ENCODE results near the gene OLFML3. TPM values are rescaled to one million over a fixed set of nuclear protein-coding genes. Genes with fewer than 3 reads are reported as not detected.

The OLFML3 gene
- total and polyA plus RNA-seq, 2 of the 13 experiments (the other 11 are each of a cell fraction or from before 2014, with no cell fraction given): 2.0 to 5.1 TPM

GRCh38 chr1:113981962-113982931, 3.0 kb downstream of the OLFML3 start (continued):
- no peak for TF ChIP-seq ZNF878 (CRISPR knock-in tag; IDR thresholded peaks at IDR 0.05)
- TF ChIP-seq NRL (CRISPR knock-in tag; IDR thresholded peaks at IDR 0.05; ENCODE audit: borderline replicate concordance): no peak
- TF ChIP-seq ZNF773 (CRISPR knock-in tag; IDR thresholded peaks at IDR 0.05; ENCODE audit: borderline replicate concordance): no peak
- peak; percentile 46; the same call in 1 of the 2 replicates for TF ChIP-seq FOXP4 (CRISPR knock-in tag; IDR thresholded peaks at IDR 0.05)
- 0 out of 2 replicates have a peak, but pooled peaks have one; percentile 55 for TF ChIP-seq ZNF788 (CRISPR knock-in tag; IDR thresholded peaks at IDR 0.05; ENCODE audit: borderline replicate concordance)
- TF ChIP-seq, protein P1, sequence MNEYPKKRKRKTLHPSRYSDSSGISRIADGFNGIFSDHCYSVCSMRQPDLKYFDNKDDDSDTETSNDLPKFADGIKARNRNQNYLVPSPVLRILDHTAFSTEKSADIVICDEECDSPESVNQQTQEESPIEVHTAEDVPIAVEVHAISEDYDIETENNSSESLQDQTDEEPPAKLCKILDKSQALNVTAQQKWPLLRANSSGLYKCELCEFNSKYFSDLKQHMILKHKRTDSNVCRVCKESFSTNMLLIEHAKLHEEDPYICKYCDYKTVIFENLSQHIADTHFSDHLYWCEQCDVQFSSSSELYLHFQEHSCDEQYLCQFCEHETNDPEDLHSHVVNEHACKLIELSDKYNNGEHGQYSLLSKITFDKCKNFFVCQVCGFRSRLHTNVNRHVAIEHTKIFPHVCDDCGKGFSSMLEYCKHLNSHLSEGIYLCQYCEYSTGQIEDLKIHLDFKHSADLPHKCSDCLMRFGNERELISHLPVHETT (CRISPR knock-in tag; conservative IDR thresholded peaks at IDR 0.05): no peak
- TF ChIP-seq SOX5 (CRISPR knock-in tag; IDR thresholded peaks at IDR 0.05; ENCODE audit: borderline replicate concordance): no peak
- no peak for TF ChIP-seq SRSF1 (optimal IDR thresholded peaks at IDR 0.05; ENCODE audit: low read depth, low read length)
- no peak for TF ChIP-seq SATB2 (CRISPR knock-in tag; IDR thresholded peaks at IDR 0.05)
- TF ChIP-seq, protein P2, sequence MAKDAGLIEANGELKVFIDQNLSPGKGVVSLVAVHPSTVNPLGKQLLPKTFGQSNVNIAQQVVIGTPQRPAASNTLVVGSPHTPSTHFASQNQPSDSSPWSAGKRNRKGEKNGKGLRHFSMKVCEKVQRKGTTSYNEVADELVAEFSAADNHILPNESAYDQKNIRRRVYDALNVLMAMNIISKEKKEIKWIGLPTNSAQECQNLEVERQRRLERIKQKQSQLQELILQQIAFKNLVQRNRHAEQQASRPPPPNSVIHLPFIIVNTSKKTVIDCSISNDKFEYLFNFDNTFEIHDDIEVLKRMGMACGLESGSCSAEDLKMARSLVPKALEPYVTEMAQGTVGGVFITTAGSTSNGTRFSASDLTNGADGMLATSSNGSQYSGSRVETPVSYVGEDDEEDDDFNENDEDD (CRISPR knock-in tag; IDR thresholded peaks at IDR 0.05; ENCODE audit: borderline replicate concordance): 0 out of 2 replicates have a peak, but pooled peaks have one; percentile 8
- TF ChIP-seq HNF1B (CRISPR knock-in tag; IDR thresholded peaks at IDR 0.05): no peak
- TF ChIP-seq ZNF597 (CRISPR knock-in tag; IDR thresholded peaks at IDR 0.05): no peak
- TF ChIP-seq HIC2 (CRISPR knock-in tag; IDR thresholded peaks at IDR 0.05; ENCODE audit: low read depth): no peak
- TF ChIP-seq, protein P3, sequence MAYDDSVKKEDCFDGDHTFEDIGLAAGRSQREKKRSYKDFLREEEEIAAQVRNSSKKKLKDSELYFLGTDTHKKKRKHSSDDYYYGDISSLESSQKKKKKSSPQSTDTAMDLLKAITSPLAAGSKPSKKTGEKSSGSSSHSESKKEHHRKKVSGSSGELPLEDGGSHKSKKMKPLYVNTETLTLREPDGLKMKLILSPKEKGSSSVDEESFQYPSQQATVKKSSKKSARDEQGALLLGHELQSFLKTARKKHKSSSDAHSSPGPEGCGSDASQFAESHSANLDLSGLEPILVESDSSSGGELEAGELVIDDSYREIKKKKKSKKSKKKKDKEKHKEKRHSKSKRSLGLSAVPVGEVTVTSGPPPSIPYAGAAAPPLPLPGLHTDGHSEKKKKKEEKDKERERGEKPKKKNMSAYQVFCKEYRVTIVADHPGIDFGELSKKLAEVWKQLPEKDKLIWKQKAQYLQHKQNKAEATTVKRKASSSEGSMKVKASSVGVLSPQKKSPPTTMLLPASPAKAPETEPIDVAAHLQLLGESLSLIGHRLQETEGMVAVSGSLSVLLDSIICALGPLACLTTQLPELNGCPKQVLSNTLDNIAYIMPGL (CRISPR knock-in tag; IDR thresholded peaks at IDR 0.05; ENCODE audit: borderline replicate concordance in 1 of 2, low read depth in 1 of 2): 0 out of 4 replicates have a peak, but pooled peaks of 1 of the 2 experiments have one; percentile 20
- TF ChIP-seq JUNB (CRISPR knock-in tag; IDR thresholded peaks at IDR 0.05; ENCODE audit: borderline replicate concordance): no peak

Measured in HepG2 (cell line).